ENCODE measurements around the gene NDUFS8.

NDUFS8 gene

GRCh38 chr11:68002938-68003845 is 27.3 kb upstream of the NDUFS8 start:
- Histone ChIP-seq H3K4me3 (ENCODE audit: insufficient read depth, low read depth, low read length) (peak overlapping the region; percentile 41), H3K27me3 (ENCODE audit: control insufficient read depth, insufficient read depth, low read length, poor library complexity, severe bottlenecking) (peaks cover 21% of the 10 kb centered on the region), H3K4me1 (ENCODE audit: control insufficient read depth, insufficient read depth, low read length) (no peaks in the 10 kb centered on the region), H3K36me3 (ENCODE audit: control insufficient read depth, insufficient read depth, low read length) (no peaks in the 10 kb centered on the region), H3K9me3 (ENCODE audit: control insufficient read depth, low read length) (no peaks in the 10 kb centered on the region), H3K27ac (ENCODE audit: insufficient read depth, low read depth, low read length, poor library complexity, severe bottlenecking) (no peak overlapping the region)
- 10 to 11% methylated on average over 86 of the region's 86 CpGs for WGBS, 2 experiments

- 8% methylated on average over 64 of the region's 64 CpGs for WGBS, 2 experiments
- H3K36me3 ChIP-seq (ENCODE audit: control insufficient read depth, insufficient read depth, low read length) = no peaks in the 10 kb centered on the region
- peaks cover 21% of the 10 kb centered on the region for H3K27me3 ChIP-seq (ENCODE audit: control insufficient read depth, insufficient read depth, low read length, poor library complexity, severe bottlenecking)
- no peak within 1 kb of the TSS for H3K27ac ChIP-seq (ENCODE audit: insufficient read depth, low read depth, low read length, poor library complexity, severe bottlenecking)
- peak within 1 kb of the TSS; percentile 41 for H3K4me3 ChIP-seq (ENCODE audit: insufficient read depth, low read depth, low read length)
- H3K9me3 ChIP-seq (ENCODE audit: control insufficient read depth, low read length) = no peaks in the 10 kb centered on the region
- no peaks in the 10 kb centered on the region for H3K4me1 ChIP-seq (ENCODE audit: control insufficient read depth, insufficient read depth, low read length)
Observed at GRCh38 chr11:68003846-68004550, 26.5 kb upstream of the NDUFS8 start, which contains the start of gene UNC93B1. Gene UNC93B1 (minus strand): TSS chr11:68004097. CDS start chr11:68004043, 54 bp downstream.

- H3K9me3 ChIP-seq (ENCODE audit: control insufficient read depth, low read length) = no peaks in the 10 kb centered on the region
- H3K27ac ChIP-seq (ENCODE audit: insufficient read depth, low read depth, low read length, poor library complexity, severe bottlenecking) = no peak overlapping the region
- WGBS, 2 experiments = 84 to 87% methylated on average over 14 of the region's 14 CpGs
- no peaks in the 10 kb centered on the region for H3K36me3 ChIP-seq (ENCODE audit: control insufficient read depth, insufficient read depth, low read length)
- no peak overlapping the region for H3K4me3 ChIP-seq (ENCODE audit: insufficient read depth, low read depth, low read length)
- H3K27me3 ChIP-seq (ENCODE audit: control insufficient read depth, insufficient read depth, low read length, poor library complexity, severe bottlenecking) = peaks cover 21% of the 10 kb centered on the region
- H3K4me1 ChIP-seq (ENCODE audit: control insufficient read depth, insufficient read depth, low read length) = no peaks in the 10 kb centered on the region
Observed at GRCh38 chr11:68004551-68005335, 25.7 kb upstream of the NDUFS8 start.

GRCh38 chr11:68006606-68007166 is 23.8 kb upstream of the NDUFS8 start:
- Histone ChIP-seq H3K27me3 (ENCODE audit: control insufficient read depth, insufficient read depth, low read length, poor library complexity, severe bottlenecking) (peaks cover 21% of the 10 kb centered on the region), H3K27ac (ENCODE audit: insufficient read depth, low read depth, low read length, poor library complexity, severe bottlenecking) (no peak overlapping the region), H3K4me1 (ENCODE audit: control insufficient read depth, insufficient read depth, low read length) (peaks cover 16% of the 10 kb centered on the region), H3K4me3 (ENCODE audit: insufficient read depth, low read depth, low read length) (no peak overlapping the region), H3K36me3 (ENCODE audit: control insufficient read depth, insufficient read depth, low read length) (no peaks in the 10 kb centered on the region), H3K9me3 (ENCODE audit: control insufficient read depth, low read length) (no peaks in the 10 kb centered on the region)
- 94 to 95% methylated on average over 7 of the region's 7 CpGs for WGBS, 2 experiments

- no peak overlapping the region for H3K27ac ChIP-seq (ENCODE audit: insufficient read depth, low read depth, low read length, poor library complexity, severe bottlenecking)
- H3K4me1 ChIP-seq (ENCODE audit: control insufficient read depth, insufficient read depth, low read length) = peaks cover 24% of the 10 kb centered on the region
- peaks cover 18% of the 10 kb centered on the region for H3K27me3 ChIP-seq (ENCODE audit: control insufficient read depth, insufficient read depth, low read length, poor library complexity, severe bottlenecking)
- H3K36me3 ChIP-seq (ENCODE audit: control insufficient read depth, insufficient read depth, low read length) = no peaks in the 10 kb centered on the region
- no peak overlapping the region for H3K4me3 ChIP-seq (ENCODE audit: insufficient read depth, low read depth, low read length)
- no peaks in the 10 kb centered on the region for H3K9me3 ChIP-seq (ENCODE audit: control insufficient read depth, low read length)
- 89 to 94% methylated on average over 16 of the region's 16 CpGs for WGBS, 2 experiments
Observed at GRCh38 chr11:68007498-68008380, 22.7 kb upstream of the NDUFS8 start.

- Histone ChIP-seq H3K36me3 (ENCODE audit: control insufficient read depth, insufficient read depth, low read length) (no peaks in the 10 kb centered on the region), H3K4me1 (ENCODE audit: control insufficient read depth, insufficient read depth, low read length) (peaks cover 25% of the 10 kb centered on the region), H3K4me3 (ENCODE audit: insufficient read depth, low read depth, low read length) (no peak overlapping the region), H3K27me3 (ENCODE audit: control insufficient read depth, insufficient read depth, low read length, poor library complexity, severe bottlenecking) (peaks cover 10% of the 10 kb centered on the region), H3K27ac (ENCODE audit: insufficient read depth, low read depth, low read length, poor library complexity, severe bottlenecking) (no peak overlapping the region), H3K9me3 (ENCODE audit: control insufficient read depth, low read length) (no peaks in the 10 kb centered on the region)
- 88 to 90% methylated on average over 26 to 27 of the region's 27 CpGs for WGBS, 2 experiments
Observed at GRCh38 chr11:68008381-68009337, 21.8 kb upstream of the NDUFS8 start.

- Histone ChIP-seq H3K27me3 (ENCODE audit: control insufficient read depth, insufficient read depth, low read length, poor library complexity, severe bottlenecking) (peaks cover 1% of the 10 kb centered on the region), H3K9me3 (ENCODE audit: control insufficient read depth, low read length) (no peaks in the 10 kb centered on the region), H3K36me3 (ENCODE audit: control insufficient read depth, insufficient read depth, low read length) (no peaks in the 10 kb centered on the region), H3K27ac (ENCODE audit: insufficient read depth, low read depth, low read length, poor library complexity, severe bottlenecking) (no peak overlapping the region), H3K4me1 (ENCODE audit: control insufficient read depth, insufficient read depth, low read length) (peaks cover 25% of the 10 kb centered on the region), H3K4me3 (ENCODE audit: insufficient read depth, low read depth, low read length) (no peak overlapping the region)
- WGBS, 2 experiments = 87 to 90% methylated on average over 11 of the region's 12 CpGs
Observed at GRCh38 chr11:68009391-68010089, 20.9 kb upstream of the NDUFS8 start.

All from ectodermal cell (in vitro differentiated cells).